ENCODE results near the gene S100A6.

S100A6 gene

GRCh38 chr1:153546796-153547559 lies 11.2 kb upstream of the S100A6 start:
- no peak for DNase-seq

- DNase-seq, result no peak
Observed at GRCh38 chr1:153546371-153546770, 10.6 kb upstream of the S100A6 start.

DNA sequence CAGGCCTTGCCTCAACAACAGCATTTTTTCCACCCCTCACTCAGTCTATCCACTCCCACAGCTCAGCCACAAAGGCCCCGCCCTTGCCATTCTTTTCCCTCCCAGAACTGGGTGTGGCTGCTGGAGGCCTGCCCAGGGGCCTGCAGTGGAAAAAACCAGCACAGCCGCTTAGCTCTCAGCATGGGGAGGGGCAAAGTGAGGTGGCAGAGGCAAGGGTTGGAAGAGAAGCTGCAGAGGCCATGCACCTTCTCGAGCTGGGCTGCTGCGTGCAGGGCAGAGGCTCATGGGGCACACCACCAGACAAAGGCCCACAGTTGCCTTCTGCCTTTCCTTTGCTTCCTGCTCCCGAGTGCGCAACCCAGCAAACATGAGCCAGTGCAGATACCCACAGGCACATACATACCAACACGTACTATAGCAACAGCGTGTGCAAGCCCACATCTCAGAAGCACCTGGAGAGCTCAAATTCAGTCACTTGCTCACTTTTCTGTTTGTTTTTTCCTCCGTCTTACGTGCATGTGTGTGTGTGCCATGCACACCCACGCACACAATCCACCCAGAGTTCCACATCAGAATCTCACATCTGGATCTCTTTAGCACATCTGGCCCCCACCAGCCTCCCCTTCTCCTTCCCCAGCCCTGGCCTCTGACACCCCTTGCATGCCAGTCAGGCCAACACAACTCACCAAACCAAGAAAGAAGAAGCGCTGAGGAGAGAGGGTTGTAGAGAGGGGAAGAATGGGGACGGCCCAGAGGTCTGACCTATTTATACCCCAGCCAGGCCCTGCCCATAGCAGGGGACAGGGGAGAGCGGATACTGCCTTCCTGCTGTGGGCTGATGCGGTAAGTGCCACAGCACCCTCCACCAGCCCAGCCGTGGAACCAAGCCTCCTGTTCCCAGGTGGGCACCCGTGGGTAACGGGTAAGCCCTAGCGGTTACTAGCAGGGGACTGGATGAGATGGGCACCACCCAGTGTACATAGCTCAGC lies 9.6 kb upstream of the S100A6 start, which contains the start of gene S100A4:
Gene S100A4 (minus strand): TSS at position 740 of the 989 bp plus-strand sequence. CDS start 1,012 bp downstream, outside the sequence.
- peak in 33 of 51 donors; percentile 5 to 70 (median 36) for DNase-seq

DNA sequence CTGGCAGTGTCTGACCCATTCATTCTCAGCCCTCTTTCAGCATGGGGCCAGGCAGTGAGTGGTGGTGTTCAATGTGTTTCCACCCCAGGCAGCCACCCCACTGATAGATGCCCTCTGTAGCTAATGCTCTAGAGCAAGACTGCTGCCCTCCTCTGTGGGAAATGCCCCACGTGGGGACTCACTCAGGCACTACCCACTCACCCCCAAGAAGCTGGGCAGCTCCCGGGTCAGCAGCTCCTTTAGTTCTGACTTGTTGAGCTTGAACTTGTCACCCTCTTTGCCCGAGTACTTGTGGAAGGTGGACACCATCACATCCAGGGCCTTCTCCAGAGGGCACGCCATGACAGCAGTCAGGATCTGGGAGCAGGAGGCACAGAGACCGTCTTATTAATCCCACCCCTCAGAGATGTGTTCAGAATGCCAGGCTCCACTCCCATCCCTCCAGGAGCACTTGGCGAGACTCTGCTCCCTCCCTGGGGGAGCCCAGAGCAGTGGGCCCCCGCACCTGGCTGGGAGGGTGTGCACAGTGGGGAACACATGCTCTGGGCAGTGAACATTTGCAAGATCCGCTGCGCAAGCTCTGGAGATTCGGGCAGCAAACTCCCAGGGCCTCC lies 8.8 kb upstream of the S100A6 start:
- no peak for DNase-seq

GRCh38 chr1:153543736-153544135 lies 7.9 kb upstream of the S100A6 start:
- no peak for DNase-seq

- DNase-seq, result no peak
Observed at GRCh38 chr1:153542956-153543711, 7.3 kb upstream of the S100A6 start.

GRCh38 chr1:153541641-153542590 lies 6.1 kb upstream of the S100A6 start:
- DNase-seq, result no peak

- peak in 1 of 51 donors; percentile 35 for DNase-seq
Observed at GRCh38 chr1:153540394-153541361, 4.9 kb upstream of the S100A6 start, which contains the start of gene S100A5. Gene S100A5, minus strand, starts transcription at chr1:153540934. Its CDS starts 743 bp downstream, at chr1:153540191.

- DNase-seq, result no peak
Observed at GRCh38 chr1:153539395-153540093, 3.8 kb upstream of the S100A6 start.

DNA sequence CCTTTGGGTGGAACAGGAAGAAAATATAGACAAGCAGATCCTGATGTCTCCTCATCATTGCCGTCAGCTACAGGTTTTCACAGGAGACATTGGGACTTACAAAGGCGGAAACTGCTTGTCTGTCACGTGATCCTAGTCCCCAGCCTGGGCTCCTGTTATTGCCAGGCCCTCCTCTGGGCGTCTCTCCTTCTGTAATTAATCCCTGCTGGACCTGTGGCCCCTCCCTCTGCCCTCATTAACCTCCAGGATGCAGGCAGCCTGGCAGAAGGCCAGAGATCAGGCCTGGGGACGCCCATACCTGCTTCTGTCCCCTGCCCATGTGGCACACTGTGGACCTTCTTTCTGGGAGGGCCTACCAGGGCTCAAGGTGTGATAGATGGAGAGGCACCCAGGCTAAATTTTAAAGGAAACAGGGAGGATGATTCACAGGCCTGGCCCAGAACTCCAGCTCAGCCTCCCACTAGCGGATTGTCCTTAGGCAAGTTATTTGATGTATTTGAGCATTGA lies 2.6 kb upstream of the S100A6 start:
- DNase-seq, result no peak

GRCh38 chr1:153537376-153537730 lies 1.6 kb upstream of the S100A6 start:
- DNase-seq, result no peak

DNA sequence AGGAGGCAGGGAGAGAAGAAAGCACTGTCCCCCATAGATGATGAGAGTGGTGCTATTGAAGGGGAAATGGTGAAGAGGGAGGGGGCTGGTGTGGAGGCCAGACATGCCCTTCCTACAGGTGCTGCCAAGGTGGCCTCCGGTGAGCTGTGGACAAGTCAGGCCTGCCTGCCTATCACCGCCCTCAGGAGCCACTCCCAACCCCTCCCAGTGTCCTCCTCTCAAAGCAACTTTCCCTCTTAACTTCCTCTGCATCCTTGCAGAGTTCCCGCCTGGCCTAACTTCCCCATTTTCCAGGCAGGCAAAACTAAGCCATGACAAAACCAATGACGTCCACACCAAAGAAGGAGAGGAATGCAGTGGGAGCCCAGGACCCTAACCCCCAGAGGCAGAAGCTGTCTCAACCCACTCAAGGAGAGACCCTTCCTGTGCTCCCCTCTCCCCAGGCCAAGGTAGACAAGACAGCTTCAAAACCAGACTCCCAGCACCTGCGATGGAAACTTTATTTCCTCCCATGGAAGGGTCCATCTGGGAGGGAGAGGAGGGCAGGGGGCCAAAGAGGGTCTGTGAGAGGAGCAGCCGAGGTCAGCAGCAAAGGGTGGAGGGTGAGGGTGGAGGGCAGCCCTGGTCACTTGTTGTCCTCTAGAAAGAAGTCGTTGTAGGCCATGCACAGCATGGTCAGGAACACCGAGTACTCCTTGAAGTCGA lies 1.0 kb upstream of the S100A6 start:
- no peak for DNase-seq

- DNase-seq, result peak in 44 of 51 donors; percentile 21 to 76 (median 54)
Observed at GRCh38 chr1:153536012-153536670, 350 bp upstream of the S100A6 start.

GRCh38 chr1:153534925-153535241 lies 908 bp downstream of the S100A6 start:
- peak in 1 of 51 donors; percentile 38 for DNase-seq

DNA sequence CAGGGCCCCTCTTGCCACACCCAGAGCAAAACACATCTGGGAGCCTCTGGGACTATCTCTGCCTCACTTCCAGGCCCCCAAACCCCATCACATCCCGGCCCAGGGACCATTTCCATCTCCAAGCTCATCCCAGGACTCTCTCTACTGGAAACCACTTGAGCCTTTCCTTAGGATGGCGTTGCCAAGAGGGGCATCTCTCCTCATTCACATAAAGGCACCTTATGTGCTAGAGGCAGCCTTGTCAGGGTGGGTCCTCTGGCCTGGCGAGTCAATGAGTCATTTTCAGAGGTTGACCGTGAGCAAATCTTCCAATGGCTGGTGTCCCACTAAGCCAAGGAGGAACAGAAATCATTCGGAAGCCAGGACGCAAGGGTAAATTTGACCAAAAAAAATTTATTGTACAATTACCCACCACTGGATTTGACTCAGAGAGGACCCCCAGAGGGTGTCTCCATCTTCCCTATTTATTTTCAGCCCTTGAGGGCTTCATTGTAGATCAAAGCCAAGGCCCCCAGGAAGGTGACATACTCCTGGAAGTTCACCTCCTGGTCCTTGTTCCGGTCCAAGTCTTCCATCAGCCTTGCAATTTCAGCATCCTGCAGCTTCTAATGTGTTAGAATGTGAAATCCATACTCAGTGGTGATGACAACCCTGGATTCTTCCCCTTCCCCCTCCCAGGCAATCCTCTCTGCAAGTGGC lies 1.4 kb downstream of the S100A6 start:
- no peak for DNase-seq

DNA sequence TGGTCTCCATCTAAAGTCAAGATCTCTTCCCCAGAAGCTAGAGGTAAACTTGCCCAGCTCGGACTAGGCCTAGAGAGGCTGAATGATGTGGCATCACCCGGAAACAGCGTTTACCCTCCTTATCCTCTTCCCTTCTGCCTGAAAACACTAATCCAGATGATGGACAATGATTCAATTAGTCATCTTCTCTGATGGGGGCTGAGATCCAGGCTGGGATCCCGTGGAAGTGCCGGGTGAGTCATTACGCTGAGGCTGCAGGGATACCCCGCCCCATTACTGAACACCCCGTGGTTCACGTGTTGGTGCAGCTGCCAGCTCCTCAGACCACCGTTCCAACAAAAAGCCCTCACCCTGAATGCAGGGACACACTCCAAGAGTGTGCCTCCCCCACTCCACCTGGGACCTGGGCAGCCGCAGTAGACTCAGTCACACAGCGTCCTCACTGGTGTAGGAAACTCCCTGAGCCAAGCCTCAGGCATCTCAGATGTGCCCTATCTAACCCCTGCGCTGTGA lies 2.0 kb downstream of the S100A6 start:
- DNase-seq, result peak in 10 of 51 donors; percentile 9 to 61 (median 39)
